Esophagus muscularis mucosa (tissue), 4 donors: ENCODE results near the gene PRR23A. TPM values are rescaled to one million over a fixed set of nuclear protein-coding genes. Genes with fewer than 3 reads are reported as not detected.
"Not testable (repeated sequence)": the region's sequence is repeated elsewhere in the genome, so short reads cannot be mapped to it uniquely, and the experiment has no call there.

Source experiments
- DNase-seq: peaks from one replicate; pipeline ENCODE4 v3.0.0-alpha.2; 2017; ENCODE audit errors: extremely low spot score
- H3K27ac ChIP-seq, 4 donors: fragments of 200-600 bp; sonication (generic); replicated peaks in 1 of 4; 1 replicate in 3 of 4; 2 replicates in 1 of 4; pipeline ENCODE4 v1.5.1; 2016 to 2019; ENCODE audit warnings: mild to moderate bottlenecking in 1 of 4
- H3K27me3 ChIP-seq, 4 donors: fragments of 200-600 bp; sonication (generic); one replicate each; pipeline versions ENCODE4 v1.5.1 to v1.6.0; 2016 to 2019
- H3K36me3 ChIP-seq, 4 donors: fragments of 200-600 bp; sonication (generic); one replicate each; pipeline ENCODE4 v1.5.1; 2016 to 2019
- H3K4me1 ChIP-seq, 4 donors: fragments of 200-600 bp; sonication (generic); one replicate each; pipeline ENCODE4 v1.5.1; 2016 to 2019
- H3K4me3 ChIP-seq, 4 donors: fragments of 200-600 bp; sonication (generic); 1 replicate in 2 of 4; 2 replicates in 2 of 4; pipeline ENCODE4 v1.5.1; 2016 to 2019; ENCODE audit warnings: mild to moderate bottlenecking in 4 of 4, moderate library complexity in 1 of 4
- H3K9me3 ChIP-seq, 4 donors: fragments of 200-600 bp; sonication (generic); 1 replicate in 3 of 4; 2 replicates in 1 of 4; pipeline ENCODE4 v1.5.1; 2016 to 2019
- EP300 ChIP-seq: sonication (generic); formaldehyde crosslinking; IDR thresholded peaks from one replicate; pipeline ENCODE4 v1.6.1; 2017; ENCODE audit warnings: antibody characterized with exemption
- POLR2A ChIP-seq: fragments of 450-650 bp; IDR thresholded peaks from one replicate; pipeline ENCODE4 v1.6.1; 2017; ENCODE audit warnings: antibody characterized with exemption, moderate library complexity, mild to moderate bottlenecking, low read depth
- POLR2AphosphoS5 ChIP-seq, 2 donors: sonication (generic); formaldehyde crosslinking; IDR thresholded peaks; one replicate each; pipeline ENCODE4 v1.6.1; 2017; ENCODE audit warnings: antibody characterized with exemption in 2 of 2
- WGBS: methylation state at CpG from one replicate; pipeline ENCODE4 v1.1.5; 2018; 5-methylcytosine and 5-hydroxymethylcytosine counted together
- intact Hi-C: fragments of 100-400 bp; cut with DNase I; formaldehyde crosslinking; loops from one replicate; pipeline ENCODE4 v1.15.1; 2023
- total RNA-seq, 4 donors: library from RNA; depleted of rRNA; stranded (reverse); fragments of >200 nt; gene quantifications; one replicate each; pipeline versions ENCODE4 v1.1.0 to v1.2.1, GENCODE V29; 2016
- TF ChIP-seq, protein P1 (sequence below), 3 experiments: fragments of 200-600 bp in 2 of 3; fragments of 450-650 bp in 1 of 3; sonication (generic) in 2 of 3; IDR thresholded peaks; one replicate each; pipeline ENCODE4 v1.5.1; 2017 to 2019; ENCODE audit warnings: antibody characterized with exemption in 3 of 3, mild to moderate bottlenecking in 2 of 3, moderate library complexity in 1 of 3

PRR23A gene
- total RNA-seq, 4 donors from 2014 or later, result not detected

DNA sequence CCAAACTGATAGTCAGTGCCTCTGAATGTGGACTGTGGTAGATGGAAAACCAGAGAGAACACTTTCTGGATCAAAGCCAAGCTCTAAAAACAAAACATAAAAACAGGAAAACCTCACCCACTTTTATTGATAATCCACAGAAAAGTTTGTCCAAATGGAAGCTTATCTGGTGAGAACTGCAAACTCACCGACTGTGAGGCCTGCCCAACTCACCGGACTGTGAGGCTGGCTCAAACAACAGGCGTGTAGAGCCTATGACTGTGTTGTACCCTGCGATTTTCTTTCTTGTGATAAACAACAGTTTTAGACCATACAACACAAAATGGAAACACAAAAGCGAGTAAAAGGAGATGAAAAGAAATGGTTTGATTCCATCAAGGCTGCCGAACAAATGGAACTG lies 31.4 kb upstream of the PRR23A start:
- no peaks in the 10 kb centered on the region for H3K36me3 ChIP-seq
- no peak for DNase-seq
- intact Hi-C loops, result no loop called here
- TF ChIP-seq POLR2A, result no peak
- TF ChIP-seq EP300, result no peak
- TF ChIP-seq, protein P1, sequence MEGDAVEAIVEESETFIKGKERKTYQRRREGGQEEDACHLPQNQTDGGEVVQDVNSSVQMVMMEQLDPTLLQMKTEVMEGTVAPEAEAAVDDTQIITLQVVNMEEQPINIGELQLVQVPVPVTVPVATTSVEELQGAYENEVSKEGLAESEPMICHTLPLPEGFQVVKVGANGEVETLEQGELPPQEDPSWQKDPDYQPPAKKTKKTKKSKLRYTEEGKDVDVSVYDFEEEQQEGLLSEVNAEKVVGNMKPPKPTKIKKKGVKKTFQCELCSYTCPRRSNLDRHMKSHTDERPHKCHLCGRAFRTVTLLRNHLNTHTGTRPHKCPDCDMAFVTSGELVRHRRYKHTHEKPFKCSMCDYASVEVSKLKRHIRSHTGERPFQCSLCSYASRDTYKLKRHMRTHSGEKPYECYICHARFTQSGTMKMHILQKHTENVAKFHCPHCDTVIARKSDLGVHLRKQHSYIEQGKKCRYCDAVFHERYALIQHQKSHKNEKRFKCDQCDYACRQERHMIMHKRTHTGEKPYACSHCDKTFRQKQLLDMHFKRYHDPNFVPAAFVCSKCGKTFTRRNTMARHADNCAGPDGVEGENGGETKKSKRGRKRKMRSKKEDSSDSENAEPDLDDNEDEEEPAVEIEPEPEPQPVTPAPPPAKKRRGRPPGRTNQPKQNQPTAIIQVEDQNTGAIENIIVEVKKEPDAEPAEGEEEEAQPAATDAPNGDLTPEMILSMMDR (IDR thresholded peaks at IDR 0.05), result no peak
- no peak for TF ChIP-seq POLR2AphosphoS5 (IDR thresholded peaks at IDR 0.05)
- WGBS, result 80% methylated on average over 6 of the region's 6 CpGs
- peaks cover 0 to under 1% (median 0%) of the 10 kb centered on the region in 4 donors for H3K9me3 ChIP-seq
- no peaks in the 10 kb centered on the region for H3K27me3 ChIP-seq
- no peak overlapping the region for H3K4me3 ChIP-seq
- no peak overlapping the region for H3K27ac ChIP-seq
- no peaks in the 10 kb centered on the region for H3K4me1 ChIP-seq

DNA sequence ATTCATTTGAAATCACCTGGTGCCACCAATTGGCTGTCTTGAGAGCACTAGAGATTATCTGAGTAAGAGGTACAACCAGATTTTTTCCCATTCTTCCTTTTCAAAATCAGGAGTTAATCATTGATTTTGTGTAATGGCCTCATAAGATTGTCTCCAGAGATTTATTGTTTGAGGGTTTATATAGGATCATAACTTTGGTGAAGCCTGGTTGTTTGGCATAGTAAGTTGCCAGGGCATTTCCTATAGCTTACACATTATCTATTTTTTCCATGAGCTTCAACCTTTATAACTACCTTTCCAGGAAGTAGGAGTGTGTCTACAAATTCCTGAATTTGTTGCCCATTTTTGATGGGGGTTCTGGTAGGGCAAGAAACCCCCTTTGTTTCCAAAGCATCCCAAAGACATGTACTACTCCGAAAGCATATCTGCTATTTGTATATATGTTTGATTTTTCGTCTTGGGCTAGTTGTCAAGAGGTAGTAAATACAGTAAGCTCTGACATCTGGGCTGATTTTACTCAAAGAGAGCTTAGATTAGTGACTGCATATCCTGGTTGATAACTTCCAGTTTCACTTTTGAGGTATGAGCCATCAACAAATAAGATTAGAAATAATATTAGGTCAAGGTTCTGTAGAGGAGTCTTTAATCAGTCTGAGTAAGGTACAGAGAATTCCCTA lies 26.4 kb upstream of the PRR23A start:
- TF ChIP-seq EP300 (no peak), POLR2AphosphoS5 (IDR thresholded peaks at IDR 0.05) (no peak), POLR2A (no peak)
- TF ChIP-seq, protein P1 (IDR thresholded peaks at IDR 0.05), result no peak
- H3K4me3 ChIP-seq, result no peak overlapping the region
- DNase-seq, result no peak
- H3K36me3 ChIP-seq, result no peaks in the 10 kb centered on the region
- no peaks in the 10 kb centered on the region for H3K4me1 ChIP-seq
- peaks cover 0 to 21% (median 14%) of the 10 kb centered on the region in 4 donors for H3K9me3 ChIP-seq
- no peak overlapping the region for H3K27ac ChIP-seq
- H3K27me3 ChIP-seq, result no peaks in the 10 kb centered on the region
- 85% methylated on average over 2 of the region's 2 CpGs for WGBS
- intact Hi-C loops, result no loop called here

DNA sequence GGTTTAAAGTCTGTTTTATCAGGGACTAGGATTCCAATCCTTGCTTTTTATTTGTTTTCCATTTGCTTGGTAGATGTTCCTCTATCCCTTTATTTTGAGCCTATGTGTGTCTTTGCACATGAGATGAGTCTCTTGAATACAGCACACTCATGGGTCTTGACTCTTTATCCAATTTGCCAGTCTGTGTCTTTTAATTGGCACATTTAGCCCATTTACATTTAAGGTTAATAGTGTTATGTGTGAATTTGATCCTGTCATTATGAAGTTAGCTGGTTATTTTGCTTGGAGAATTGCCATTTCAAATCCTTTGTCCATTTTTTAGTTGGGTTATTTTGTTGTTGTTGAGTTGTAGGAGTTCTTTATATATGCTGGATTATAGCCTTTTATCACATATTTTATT lies 24.5 kb upstream of the PRR23A start:
- H3K36me3 ChIP-seq, DNase-seq, H3K27me3 ChIP-seq, H3K27ac ChIP-seq, H3K4me3 ChIP-seq, H3K4me1 ChIP-seq, intact Hi-C loops: not testable (repeated sequence)
- H3K9me3 ChIP-seq, result peaks cover 0 to 21% (median 14%) of the 10 kb centered on the region in 4 donors

DNA sequence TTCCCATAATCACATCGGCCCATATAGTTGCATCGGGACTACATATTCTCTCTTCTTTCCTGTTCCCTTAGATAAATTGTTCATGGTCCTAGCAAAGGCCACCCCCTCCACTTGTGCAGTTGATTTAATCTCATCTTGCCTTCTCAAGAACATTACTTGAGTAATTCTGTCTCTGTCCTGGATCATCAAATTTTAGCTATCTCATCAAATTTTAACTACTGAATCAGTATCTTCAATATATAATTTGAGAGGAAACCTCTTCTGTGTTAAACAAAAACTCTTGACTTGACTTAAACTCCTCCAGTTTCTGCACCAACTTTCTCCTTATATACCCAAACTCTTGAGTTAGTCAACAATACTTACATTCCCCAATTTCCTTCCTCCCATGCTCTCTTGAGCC lies 18.9 kb upstream of the PRR23A start:
- Histone ChIP-seq H3K9me3 (peaks cover 0 to 10% (median 8%) of the 10 kb centered on the region in 4 donors), H3K4me3 (no peak overlapping the region), H3K27me3 (peaks cover 0 to 12% (median 0%) of the 10 kb centered on the region in 4 donors), H3K36me3 (no peaks in the 10 kb centered on the region), H3K4me1 (no peaks in the 10 kb centered on the region), H3K27ac (no peak overlapping the region)
- TF ChIP-seq EP300 (no peak), POLR2AphosphoS5 (IDR thresholded peaks at IDR 0.05) (no peak), POLR2A (no peak)
- TF ChIP-seq, protein P1 (IDR thresholded peaks at IDR 0.05), result no peak
- 92% methylated on average over 2 of the region's 2 CpGs for WGBS
- DNase-seq, result no peak
- intact Hi-C loops, result no loop called here

DNA sequence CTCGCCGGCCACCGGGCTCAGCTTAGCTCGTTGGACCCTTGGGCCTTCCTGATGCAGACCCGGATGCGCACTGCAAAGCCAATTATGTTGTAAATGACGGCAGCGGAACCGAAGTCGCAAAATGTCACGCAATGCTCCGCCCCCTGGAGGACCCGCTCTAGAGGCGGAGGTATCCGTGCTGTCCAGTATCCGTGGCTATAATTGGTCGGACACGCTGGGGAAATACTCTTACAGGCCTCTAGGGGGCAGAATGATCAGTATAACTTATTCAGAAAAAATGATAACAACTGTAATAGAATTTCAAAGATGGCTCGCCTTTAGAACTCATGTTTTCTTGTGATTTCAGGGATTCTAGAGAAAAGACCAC lies 14.8 kb upstream of the PRR23A start, which contains the start of gene PRR23B:
Gene PRR23B, minus strand, starts transcription at position 59 of the 367 bp plus-strand sequence. CDS start 265 bp downstream, outside the sequence.
- intact Hi-C loops, result no loop called here
- Histone ChIP-seq H3K4me1 (no peaks in the 10 kb centered on the region), H3K36me3 (no peaks in the 10 kb centered on the region), H3K4me3 (no peak within 1 kb of the TSS), H3K9me3 (peaks cover 0 to 17% (median 10%) of the 10 kb centered on the region in 4 donors), H3K27ac (no peak within 1 kb of the TSS), H3K27me3 (peaks cover 0 to 18% (median 0%) of the 10 kb centered on the region in 4 donors)
- TF ChIP-seq EP300 (no peak), POLR2AphosphoS5 (IDR thresholded peaks at IDR 0.05) (no peak), POLR2A (no peak)
- TF ChIP-seq, protein P1 (IDR thresholded peaks at IDR 0.05), result no peak
- no peak for DNase-seq
- WGBS, result 44% methylated on average over 14 of the region's 19 CpGs
